ENCODE results near the gene TRDN.
"Not testable (repeated sequence)": the region's sequence is repeated elsewhere in the genome, so short reads cannot be mapped to it uniquely, and the experiment has no call there.

TRDN gene

DNA sequence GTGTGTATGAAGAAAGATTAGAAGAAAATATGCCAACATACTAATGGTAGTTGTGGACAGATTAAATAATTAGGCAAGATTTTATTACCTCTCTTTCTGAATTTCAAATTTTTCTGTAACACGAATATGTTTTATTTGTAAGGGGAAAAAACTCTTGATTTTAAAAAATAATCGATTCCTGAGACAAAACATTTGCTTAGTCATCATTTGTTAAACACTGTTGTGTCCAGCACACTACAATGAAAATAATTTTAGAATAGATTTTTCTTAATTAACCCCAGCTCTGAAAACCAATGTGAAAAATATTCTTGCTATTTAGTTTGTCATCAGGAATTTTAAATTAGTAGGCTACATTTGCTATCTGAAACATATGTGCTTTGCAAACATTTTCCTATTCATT lies 253.0 kb downstream of the TRDN start:
- DNase-seq: no peak

GRCh38 chr6:123380257-123380656 lies 256.5 kb downstream of the TRDN start:
- no peak for DNase-seq

- DNase-seq: no peak
Observed at GRCh38 chr6:123372737-123373136, 264.0 kb downstream of the TRDN start.

DNA sequence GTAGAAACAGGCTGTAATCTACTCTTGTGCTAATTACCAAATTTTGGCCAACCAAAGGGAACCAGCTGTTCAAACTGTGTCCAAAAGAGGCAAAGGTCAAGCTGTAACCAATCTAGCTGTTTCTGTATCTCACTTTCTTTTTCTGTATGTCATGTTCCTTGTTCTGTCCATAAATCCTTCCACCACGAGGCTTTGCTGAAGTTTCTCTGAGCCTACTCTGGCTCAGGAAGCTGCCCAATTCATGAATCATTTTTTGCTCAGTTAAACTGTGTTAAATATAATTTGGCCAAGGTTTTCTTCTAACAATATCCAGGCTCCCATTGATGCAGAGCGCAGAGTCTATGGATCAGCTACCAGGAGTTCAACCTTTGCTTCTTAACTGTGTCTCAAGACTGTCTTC lies 272.8 kb downstream of the TRDN start:
- no peak for DNase-seq

DNA sequence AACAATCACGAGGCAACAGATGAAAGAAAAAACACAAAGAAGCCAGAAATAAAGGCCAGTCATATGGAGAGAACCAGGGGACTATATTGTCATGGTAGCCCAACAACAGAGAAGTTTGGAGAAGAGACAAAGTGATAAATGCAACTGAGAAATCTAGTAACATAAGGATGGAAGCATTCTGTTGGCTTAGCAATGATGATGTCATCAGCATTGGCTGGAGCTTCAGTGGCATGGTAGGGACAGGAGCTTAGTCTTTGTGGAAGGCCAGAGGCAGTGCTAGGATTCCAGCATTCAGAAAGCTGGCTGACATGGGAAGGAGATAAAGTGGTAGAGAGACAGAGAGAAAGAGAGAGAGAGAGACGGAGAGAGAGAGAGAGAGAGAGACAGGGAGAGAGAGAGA lies 276.4 kb downstream of the TRDN start:
- no peak for DNase-seq

GRCh38 chr6:123352705-123353104 lies 284.0 kb downstream of the TRDN start:
- no peak for DNase-seq

DNA sequence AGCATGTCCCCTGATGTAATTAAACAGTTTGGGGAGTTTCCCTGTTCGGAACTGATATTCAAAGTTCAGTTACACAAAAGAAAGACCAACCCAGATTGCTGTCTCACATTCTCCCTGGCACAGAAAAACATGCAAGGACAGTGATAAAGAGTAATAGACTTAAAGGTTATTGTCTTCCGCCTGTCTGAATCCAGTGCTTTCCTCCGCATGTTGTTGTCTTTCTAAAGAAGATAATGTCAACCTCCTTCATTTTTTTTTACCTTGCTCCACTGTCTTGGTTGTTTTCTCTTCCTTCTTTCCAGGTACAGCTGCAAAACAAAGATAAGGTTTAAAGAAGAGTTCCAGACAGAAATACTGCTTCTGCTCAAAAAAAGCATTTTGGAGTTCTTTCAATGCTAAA lies 284.5 kb downstream of the TRDN start:
- DNase-seq: no peak

- no peak for DNase-seq
Observed at GRCh38 chr6:123343836-123344235, 292.9 kb downstream of the TRDN start.

DNA sequence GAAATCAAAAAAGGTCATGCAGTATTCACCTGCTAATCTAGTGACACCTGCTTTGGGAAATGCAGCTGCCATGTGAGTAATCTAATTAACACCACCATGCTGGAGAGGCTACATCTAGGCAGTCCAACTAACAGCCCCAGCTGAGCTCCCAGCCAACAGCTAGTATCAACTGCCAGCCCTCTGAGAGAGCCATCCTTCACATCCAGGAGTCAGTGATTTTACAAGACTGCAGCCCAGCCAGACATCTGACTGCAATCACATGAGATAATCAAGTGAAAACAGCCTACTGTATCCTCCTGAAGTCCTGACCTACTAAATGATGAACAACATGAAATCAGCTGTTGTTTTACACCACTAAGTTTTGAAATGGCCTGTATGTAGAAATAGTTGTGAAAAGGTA lies 298.4 kb downstream of the TRDN start:
- no peak for DNase-seq

DNA sequence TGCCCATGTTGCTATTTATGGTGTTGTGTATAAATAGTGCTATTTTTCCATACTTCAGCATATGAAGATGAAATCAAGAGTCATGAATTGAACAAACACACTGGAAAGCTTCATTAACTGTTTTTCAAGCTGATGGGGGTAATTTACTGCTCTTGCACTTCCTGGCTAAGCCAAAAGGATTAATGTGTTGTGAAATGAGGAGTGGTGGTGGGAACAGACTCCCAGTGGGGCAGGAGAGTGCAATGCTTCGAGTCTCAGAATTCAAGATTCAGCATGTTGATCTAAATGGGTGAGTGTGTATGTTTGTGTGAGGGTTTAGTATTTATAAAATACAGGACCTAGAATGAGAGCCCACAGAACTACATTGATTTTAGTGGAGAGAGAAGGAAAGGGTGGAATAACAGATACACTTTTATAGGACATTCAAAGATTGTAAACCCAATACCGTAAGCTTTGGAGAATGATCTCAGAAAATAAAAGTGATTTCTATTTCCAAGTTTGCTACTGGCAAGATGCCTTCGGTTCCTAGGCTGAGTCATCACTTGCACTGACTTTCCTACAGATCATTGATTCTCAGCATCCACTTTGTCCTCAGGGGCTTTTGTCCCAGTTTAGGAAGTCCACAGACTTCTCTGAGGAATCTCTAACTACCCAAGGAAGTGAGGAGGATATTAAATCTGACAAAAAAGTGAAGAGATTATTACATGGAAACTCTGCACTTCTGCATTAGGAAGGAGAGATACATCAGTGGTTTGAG lies 303.6 kb downstream of the TRDN start:
- DNase-seq: no peak

DNA sequence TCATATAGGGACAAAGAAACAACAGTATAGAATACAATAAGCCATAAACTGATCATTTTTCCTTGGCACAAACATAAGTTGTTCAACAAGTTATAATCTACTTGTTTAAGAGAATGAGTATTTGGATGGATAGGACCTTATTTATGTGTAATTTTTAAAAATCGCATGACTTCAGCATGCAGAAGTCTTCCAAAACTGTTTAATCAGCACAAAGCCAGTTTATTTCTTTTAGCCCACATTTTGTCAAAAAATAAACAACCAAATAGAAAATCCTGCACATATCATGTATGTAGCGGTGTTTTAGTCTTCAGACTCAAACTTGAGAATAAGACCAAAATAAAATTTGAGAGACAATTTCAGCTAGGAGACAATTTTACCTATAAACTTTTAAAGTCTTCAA lies 304.7 kb downstream of the TRDN start:
- no peak for DNase-seq

GRCh38 chr6:123329337-123329736 lies 307.4 kb downstream of the TRDN start:
- DNase-seq: no peak

DNA sequence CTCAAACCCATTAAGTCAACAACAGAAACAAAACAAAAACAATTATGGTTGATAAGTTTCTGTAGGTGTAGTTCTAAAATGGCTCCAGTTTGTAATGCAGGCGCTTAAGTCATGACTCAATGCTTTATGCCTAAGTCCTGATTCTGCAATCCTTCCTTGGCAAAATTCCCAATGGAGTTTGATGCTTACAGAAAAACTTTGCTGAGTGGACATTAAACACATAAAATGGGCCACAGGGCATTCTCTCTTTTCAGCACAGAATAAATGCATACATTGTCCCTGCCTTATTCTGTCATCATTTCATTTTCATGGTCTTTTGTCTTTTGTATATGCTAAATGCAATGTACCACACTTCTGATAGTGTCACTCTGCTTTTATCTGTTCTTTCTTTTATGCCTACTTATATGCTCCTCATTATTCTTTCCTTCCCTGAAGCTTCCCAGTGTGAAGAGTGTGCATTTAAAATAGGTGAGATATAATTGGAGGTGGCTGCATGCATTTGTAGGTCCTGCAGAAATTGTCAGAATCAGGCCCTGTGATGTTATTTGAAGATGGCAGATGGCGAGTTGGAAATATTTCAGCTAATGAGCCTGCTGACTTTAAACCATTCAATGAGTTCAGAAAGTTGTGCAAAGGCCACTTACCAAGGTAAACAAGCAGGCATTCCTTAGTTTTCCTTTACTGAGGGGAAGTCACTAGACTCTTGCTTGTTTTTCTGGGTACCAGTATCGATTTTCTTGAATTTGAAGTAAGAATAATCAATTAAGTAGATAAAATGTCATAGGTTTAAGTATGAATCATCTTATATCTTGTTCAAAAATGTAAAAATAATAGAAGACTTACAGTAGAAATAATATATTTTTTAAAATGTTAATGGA lies 313.1 kb downstream of the TRDN start:
- no peak for DNase-seq

DNA sequence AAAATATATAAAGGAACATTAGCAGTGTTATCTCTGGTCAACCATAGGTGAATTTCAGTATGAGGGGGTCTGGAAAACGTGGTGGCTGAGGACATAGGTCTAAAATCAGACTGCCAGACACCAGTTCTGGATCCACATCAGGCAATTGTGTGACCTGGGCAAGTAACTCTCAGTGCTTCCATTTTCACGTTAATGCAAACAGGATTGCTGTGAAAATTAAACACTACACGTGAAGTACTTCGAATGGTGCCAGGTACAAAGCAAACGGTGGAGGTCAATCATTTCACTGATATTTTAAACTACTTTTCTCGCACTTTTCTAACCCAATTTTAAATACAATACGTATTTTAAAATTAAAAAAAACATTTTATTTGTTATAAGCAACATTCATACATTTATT lies 315.7 kb downstream of the TRDN start:
- no peak for DNase-seq

DNA sequence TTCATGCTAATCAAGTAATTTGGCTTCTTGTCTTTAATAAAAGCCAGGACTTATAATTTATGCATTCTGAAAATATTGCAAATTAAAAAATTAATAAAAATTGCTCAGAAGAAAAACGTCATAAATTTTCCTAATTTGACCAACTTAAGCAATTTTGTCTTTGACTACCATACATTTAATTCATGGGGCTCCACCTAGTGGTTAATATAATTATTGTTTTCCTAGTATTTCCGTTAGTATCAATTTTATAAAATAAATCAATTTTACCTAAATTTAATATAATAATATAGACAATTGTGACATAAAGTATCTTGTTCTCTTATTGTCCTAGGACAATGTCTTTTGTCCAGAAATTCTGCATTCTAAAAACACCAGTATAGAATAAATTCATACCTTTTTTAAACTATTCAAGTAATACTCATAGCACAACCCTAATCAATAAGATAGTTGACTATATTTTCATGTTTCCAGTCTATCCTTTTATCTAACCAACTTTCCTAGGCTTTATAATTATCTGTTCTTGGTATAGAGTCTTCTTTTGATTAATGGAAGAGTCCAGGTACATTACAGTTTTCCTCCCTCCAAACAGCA lies 319.9 kb downstream of the TRDN start:
- DNase-seq: no peak

GRCh38 chr6:123314459-123314858 lies 322.3 kb downstream of the TRDN start:
- DNase-seq: not testable (repeated sequence)

DNA sequence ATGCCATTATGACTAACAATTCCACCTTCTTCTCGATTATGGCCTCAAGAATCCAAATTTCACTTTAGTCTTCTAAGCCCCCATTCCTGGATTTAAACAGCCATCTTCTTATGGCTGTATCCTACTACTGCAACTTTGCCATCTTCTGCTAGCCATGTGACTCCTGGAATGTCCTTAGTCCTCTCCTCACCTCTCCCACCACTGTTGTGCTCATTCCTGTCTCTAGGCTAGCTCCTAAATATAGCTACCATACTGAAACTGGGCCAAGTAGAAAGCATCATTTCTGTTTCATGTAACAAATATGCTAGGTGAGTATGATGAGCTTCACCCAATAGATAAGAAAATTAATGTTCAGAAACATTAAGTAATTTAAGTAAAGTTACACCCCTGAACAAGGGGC lies 327.6 kb downstream of the TRDN start:
- DNase-seq: no peak

DNA sequence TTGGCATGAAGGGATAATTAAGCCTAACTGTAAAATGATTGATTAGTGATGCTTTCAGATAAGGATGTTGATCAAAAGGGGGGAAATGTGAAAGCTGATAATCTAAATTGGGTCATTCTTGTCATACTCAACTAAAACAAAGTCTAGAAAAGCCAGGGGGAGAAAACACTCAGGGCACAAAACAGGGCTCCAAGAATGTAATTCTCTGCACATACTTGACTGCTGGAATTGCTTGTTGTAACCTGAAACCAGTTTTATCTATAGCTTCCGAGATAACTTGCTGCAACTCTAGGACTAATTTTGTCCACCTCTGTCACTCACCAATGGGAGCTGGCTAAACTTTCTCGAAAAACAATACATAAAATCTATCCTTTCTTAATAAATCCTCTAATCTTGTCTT lies 330.4 kb downstream of the TRDN start:
- no peak for DNase-seq

- no peak for DNase-seq
Observed at GRCh38 chr6:123295672-123296071, 341.1 kb downstream of the TRDN start.

- no peak for DNase-seq
Observed at GRCh38 chr6:123295181-123295580, 341.6 kb downstream of the TRDN start.

DNA sequence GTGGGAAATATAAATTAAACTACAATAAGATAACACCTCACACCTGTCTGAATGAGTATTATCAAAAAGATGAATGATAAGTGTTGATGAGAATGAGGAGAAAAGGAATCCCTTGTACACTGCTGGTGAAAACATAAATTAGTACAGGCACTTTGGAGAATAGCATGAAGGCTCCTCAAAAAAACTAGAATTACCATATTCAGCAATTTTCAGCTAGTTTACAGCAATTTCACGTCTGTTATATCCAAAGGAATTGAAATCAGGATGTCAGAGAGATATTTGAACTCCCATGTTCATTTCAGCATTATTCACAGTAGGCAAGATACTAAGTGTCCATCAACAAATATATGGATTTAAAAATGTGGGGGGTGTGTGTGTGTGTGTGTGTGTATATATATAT lies 348.1 kb downstream of the TRDN start:
- no peak for DNase-seq

GRCh38 chr6:123276546-123276980 lies 360.2 kb downstream of the TRDN start:
- no peak for DNase-seq

DNA sequence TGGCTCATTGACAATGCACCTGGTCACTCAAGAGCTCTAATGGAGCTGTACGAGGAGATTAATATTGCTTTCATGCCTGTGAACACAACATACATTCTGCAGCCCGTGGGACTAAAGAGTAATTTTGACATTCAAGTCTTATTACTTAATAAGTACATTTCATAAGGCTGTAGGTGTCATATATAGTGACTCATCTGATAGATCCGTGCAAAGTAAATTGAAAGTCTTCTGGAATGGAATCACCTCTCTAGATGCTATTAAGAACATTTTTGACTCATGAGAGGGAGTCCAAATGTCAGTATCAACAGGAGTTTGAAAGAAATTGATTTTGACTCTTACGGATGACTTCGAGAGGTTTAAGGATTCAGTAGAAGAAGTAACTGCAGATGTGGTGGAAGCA lies 372.8 kb downstream of the TRDN start:
- DNase-seq: no peak

DNA sequence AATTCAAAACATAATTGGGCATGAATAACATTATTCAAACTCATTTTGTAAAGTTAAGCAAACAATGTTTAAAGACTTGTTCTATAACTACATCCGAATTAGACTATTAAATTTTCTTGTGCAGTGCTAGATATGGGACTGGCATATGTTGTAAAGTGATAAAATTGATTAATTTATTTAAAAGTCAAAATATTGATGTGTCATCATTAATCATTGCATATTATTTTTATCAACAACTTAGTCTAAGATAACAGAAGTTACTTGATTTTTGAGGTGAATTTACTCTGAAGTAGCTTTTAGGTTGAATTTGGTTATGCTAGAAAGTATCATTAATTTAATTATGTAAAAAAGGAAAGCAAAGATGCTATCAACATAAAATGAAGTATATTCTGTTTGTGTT lies 396.1 kb downstream of the TRDN start:
- no peak for DNase-seq

Data from stimulated activated CD4-positive, alpha-beta T cell treated with anti-CD3 and anti-CD28 coated beads, Interleukin-4, amount 100 ng/mL, for 24 hours (primary cell).